Thyroid gland (tissue), 4 donors: ENCODE data around the gene KIR2DL4.
"Not testable (repeated sequence)": the region's sequence is repeated elsewhere in the genome, so short reads cannot be mapped to it uniquely, and the experiment has no call there.

ENCODE experiments used
- CTCF ChIP-seq, 6 experiments: fragments of 200-600 bp in 3 of 6; fragments of 450-650 bp in 3 of 6; sonication (generic) in 3 of 6; IDR thresholded peaks; one replicate each; pipeline ENCODE4 v1.5.1; 2016 to 2019; ENCODE audit warnings: antibody characterized with exemption in 6 of 6, mild to moderate bottlenecking in 2 of 6, inconsistent platforms in 1 of 6, moderate library complexity in 1 of 6
- POLR2A ChIP-seq, 2 donors: fragments of 450-650 bp; IDR thresholded peaks; one replicate each; pipeline ENCODE4 v1.6.1; 2017; ENCODE audit warnings: antibody characterized with exemption in 2 of 2, mild to moderate bottlenecking in 2 of 2, moderate library complexity in 1 of 2

- not testable (repeated sequence) for TF ChIP-seq CTCF, POLR2A (IDR thresholded peaks at IDR 0.05)
These were observed 34.1 kb downstream of the KIR2DL4 start for GRCh38 chr19:54837522-54837921.
